Neural cell (in vitro differentiated cells): ENCODE measurements around the gene DCAF6. TPM values are rescaled to one million over a fixed set of nuclear protein-coding genes. Genes with fewer than 3 reads are reported as not detected.

Experiments
- H2AFZ ChIP-seq: fragments of 200-600, 300-800 bp; sonication (generic), shearing (Covaris generic); 2 replicates; pipeline ENCODE4 v1.6.0; 2014; ENCODE audit warnings: low read depth, mild to moderate bottlenecking, antibody characterized with exemption, low read length, moderate library complexity
- H3F3A ChIP-seq: fragments of 200-600 bp; shearing (Covaris generic); 2 replicates; pipeline ENCODE4 v1.6.1; 2016; ENCODE audit warnings: mild to moderate bottlenecking, moderate library complexity, mixed read lengths, antibody characterized with exemption, low read length; ENCODE audit not compliant: insufficient read depth, poor library complexity, severe bottlenecking
- H3K27ac ChIP-seq: fragments of 200-600, 300-800 bp; sonication (generic), shearing (Covaris generic); 2 replicates; pipeline ENCODE4 v1.5.1; 2014; ENCODE audit warnings: mild to moderate bottlenecking, low read length, moderate library complexity
- H3K27me3 ChIP-seq: fragments of 300-800, 200-600 bp; sonication (generic), shearing (Covaris generic); 2 replicates; pipeline ENCODE4 v1.6.0; 2014; ENCODE audit warnings: mild to moderate bottlenecking, low read depth, low read length, moderate library complexity; ENCODE audit not compliant: insufficient read depth
- H3K36me3 ChIP-seq: fragments of 300-800, 200-600 bp; sonication (generic), shearing (Covaris generic); 2 replicates; pipeline ENCODE4 v1.5.1; 2014; ENCODE audit warnings: mild to moderate bottlenecking, antibody characterized with exemption, low read length, moderate library complexity; ENCODE audit not compliant: insufficient read depth
- H3K4me2 ChIP-seq: fragments of 300-800, 200-600 bp; sonication (generic), shearing (Covaris generic); 2 replicates; pipeline ENCODE4 v1.6.0; 2014; ENCODE audit warnings: mild to moderate bottlenecking, low read length
- H3K4me3 ChIP-seq: fragments of 300-800, 200-600 bp; sonication (generic), shearing (Covaris generic); 2 replicates; pipeline ENCODE4 v1.5.1; 2014; ENCODE audit warnings: mild to moderate bottlenecking, low read length, moderate library complexity
- H3K79me2 ChIP-seq: fragments of 200-600 bp; shearing (Covaris generic); replicated peaks from 2 replicates; pipeline ENCODE4 v1.6.0; 2014; ENCODE audit warnings: mild to moderate bottlenecking, low read length, moderate library complexity; ENCODE audit not compliant: insufficient read depth
- H3K9ac ChIP-seq: fragments of 300-800, 200-600 bp; sonication (generic), shearing (Covaris generic); 2 replicates; pipeline ENCODE4 v1.6.1; 2016; ENCODE audit warnings: mild to moderate bottlenecking, low read length, mixed read lengths
- H3K9me2 ChIP-seq: fragments of 200-600 bp; shearing (Covaris generic); 2 replicates; pipeline ENCODE4 v1.6.1; 2016; ENCODE audit warnings: mild to moderate bottlenecking, low read length, mixed read lengths; ENCODE audit not compliant: insufficient read depth
- H3K9me3 ChIP-seq: fragments of 200-600, 300-800 bp; sonication (generic), shearing (Covaris generic); 2 replicates; pipeline ENCODE4 v1.6.1; 2016; ENCODE audit warnings: mild to moderate bottlenecking, mixed run types, low read length, moderate library complexity, mixed read lengths
- H4K20me1 ChIP-seq: fragments of 200-600 bp; shearing (Covaris generic); 2 replicates; pipeline ENCODE4 v1.6.1; 2016; ENCODE audit warnings: mild to moderate bottlenecking, mixed run types; ENCODE audit not compliant: insufficient read depth
- EP300 ChIP-seq: fragments of 450-650 bp; conservative IDR thresholded peaks from 2 replicates; pipeline ENCODE4 v1.6.1; 2014; ENCODE audit warnings: antibody characterized with exemption, mild to moderate bottlenecking, moderate library complexity; ENCODE audit not compliant: poor library complexity, severe bottlenecking
- EZH2 ChIP-seq: fragments of 200-600, 300-800 bp; shearing (Covaris generic), sonication (generic); IDR thresholded peaks from 2 replicates; pipeline ENCODE4 v1.6.1; 2014; ENCODE audit warnings: antibody characterized with exemption, low read length, borderline replicate concordance, mild to moderate bottlenecking; ENCODE audit not compliant: insufficient read depth, poor library complexity, severe bottlenecking
- MXI1 ChIP-seq: fragments of 450-650 bp; conservative IDR thresholded peaks from 2 replicates; pipeline ENCODE4 v1.6.1; 2014; ENCODE audit warnings: antibody characterized with exemption, mild to moderate bottlenecking; ENCODE audit not compliant: poor library complexity, severe bottlenecking
- POLR2AphosphoS5 ChIP-seq: IDR thresholded peaks from 2 replicates; pipeline ENCODE4 v1.6.1; 2012
- RAD21 ChIP-seq: fragments of 450-650 bp; conservative IDR thresholded peaks from 2 replicates; pipeline ENCODE4 v1.6.1; 2014; ENCODE audit warnings: antibody characterized with exemption, mild to moderate bottlenecking, moderate library complexity
- SMC3 ChIP-seq: fragments of 450-650 bp; conservative IDR thresholded peaks from 2 replicates; pipeline ENCODE4 v1.6.1; 2014; ENCODE audit warnings: antibody characterized with exemption, mild to moderate bottlenecking, moderate library complexity; ENCODE audit not compliant: poor library complexity
- TAF1 ChIP-seq: IDR thresholded peaks from 2 replicates; pipeline ENCODE4 v1.6.1; 2012; ENCODE audit warnings: low read depth
- polyA plus RNA-seq: library from polyadenylated mRNA; depleted of rRNA; stranded (reverse); fragments of >200 nt; gene quantifications from 2 replicates; pipeline ENCODE4 v1.2.3, GENCODE V29; 2014
- TF ChIP-seq, protein P1 (sequence below): fragments of 450-650 bp; IDR thresholded peaks from 2 replicates; pipeline ENCODE4 v1.5.1; 2014; ENCODE audit warnings: antibody characterized with exemption, mild to moderate bottlenecking, moderate library complexity; ENCODE audit not compliant: poor library complexity, severe bottlenecking
- TF ChIP-seq, protein P2 (sequence below): IDR thresholded peaks from 2 replicates; pipeline ENCODE4 v1.6.1; 2012; ENCODE audit warnings: borderline replicate concordance

DCAF6 gene
- polyA plus RNA-seq, 1 donor from 2014 or later = 44.8 TPM

DNA sequence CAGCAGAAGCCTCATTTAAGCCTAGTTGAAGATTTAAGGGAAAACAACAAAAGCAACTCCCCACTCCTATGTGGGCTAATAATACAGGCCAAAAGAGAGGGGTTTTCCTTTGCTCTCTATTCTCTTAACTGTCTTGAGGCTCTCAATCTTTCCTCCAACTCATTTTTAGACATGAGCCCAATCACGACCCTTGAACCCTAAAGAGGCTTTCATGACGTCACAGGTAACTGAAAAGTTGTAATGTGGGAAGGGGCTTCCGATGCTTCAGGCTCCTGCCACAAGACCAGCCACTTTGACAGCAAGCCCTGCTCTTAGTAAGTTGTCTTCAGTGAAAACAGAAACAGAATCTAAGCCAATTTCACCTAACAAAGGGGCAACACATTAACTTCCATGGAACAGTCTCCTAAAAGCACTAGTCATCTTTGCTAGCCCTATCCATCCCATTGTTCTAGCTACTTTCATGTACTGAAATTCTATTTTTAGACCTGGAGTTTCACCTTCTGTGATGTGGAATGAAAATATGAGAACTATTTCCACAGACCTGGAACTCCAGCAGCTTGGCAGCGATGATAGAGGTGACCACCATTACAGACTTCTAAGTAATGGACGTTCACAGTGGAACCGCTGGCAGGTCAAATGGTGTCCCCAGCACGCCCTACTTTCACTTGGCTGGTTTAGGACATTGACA, 164.0 kb downstream of the DCAF6 start:
- Histone ChIP-seq H3K27me3 (no peaks in the 10 kb centered on the region), H2AFZ (no peak overlapping the region), H4K20me1 (no peaks in the 10 kb centered on the region), H3F3A (no peaks in the 10 kb centered on the region), H3K36me3 (peaks cover 10% of the 10 kb centered on the region), H3K27ac (no peak overlapping the region), H3K4me2 (no peak overlapping the region), H3K9ac (no peak overlapping the region), H3K4me3 (no peak overlapping the region), H3K9me3 (no peaks in the 10 kb centered on the region), H3K9me2 (no peaks in the 10 kb centered on the region), H3K79me2 (no peaks in the 10 kb centered on the region)
- TF ChIP-seq MXI1 = no peak
- no peak for TF ChIP-seq EZH2
- no peak for TF ChIP-seq RAD21
- TF ChIP-seq EP300 = no peak
- TF ChIP-seq, protein P1, sequence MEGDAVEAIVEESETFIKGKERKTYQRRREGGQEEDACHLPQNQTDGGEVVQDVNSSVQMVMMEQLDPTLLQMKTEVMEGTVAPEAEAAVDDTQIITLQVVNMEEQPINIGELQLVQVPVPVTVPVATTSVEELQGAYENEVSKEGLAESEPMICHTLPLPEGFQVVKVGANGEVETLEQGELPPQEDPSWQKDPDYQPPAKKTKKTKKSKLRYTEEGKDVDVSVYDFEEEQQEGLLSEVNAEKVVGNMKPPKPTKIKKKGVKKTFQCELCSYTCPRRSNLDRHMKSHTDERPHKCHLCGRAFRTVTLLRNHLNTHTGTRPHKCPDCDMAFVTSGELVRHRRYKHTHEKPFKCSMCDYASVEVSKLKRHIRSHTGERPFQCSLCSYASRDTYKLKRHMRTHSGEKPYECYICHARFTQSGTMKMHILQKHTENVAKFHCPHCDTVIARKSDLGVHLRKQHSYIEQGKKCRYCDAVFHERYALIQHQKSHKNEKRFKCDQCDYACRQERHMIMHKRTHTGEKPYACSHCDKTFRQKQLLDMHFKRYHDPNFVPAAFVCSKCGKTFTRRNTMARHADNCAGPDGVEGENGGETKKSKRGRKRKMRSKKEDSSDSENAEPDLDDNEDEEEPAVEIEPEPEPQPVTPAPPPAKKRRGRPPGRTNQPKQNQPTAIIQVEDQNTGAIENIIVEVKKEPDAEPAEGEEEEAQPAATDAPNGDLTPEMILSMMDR = no peak
- no peak for TF ChIP-seq TAF1
- no peak for TF ChIP-seq SMC3

DNA sequence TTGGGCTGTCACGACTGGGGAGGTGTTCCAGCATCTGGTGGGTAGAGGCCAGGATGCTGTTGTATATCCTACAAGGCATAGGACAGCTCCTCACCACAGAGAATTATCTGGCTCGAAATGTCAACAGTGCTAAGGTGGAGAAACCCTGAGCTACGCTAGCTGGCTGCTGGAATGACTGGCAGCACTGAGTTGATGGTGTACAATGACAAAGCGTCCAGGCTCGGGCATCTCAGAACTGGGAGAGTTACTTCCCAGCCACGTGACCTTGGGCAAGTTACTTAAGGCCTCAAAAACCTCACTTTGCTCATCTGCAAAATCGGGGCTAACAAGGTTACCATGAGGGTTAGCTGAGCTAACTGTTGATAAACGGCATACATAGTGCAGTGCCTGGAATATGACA, 164.9 kb downstream of the DCAF6 start:
- no peaks in the 10 kb centered on the region for H3K9me3 ChIP-seq
- no peaks in the 10 kb centered on the region for H4K20me1 ChIP-seq
- no peak overlapping the region for H2AFZ ChIP-seq
- H3F3A ChIP-seq = no peaks in the 10 kb centered on the region
- H3K79me2 ChIP-seq = no peaks in the 10 kb centered on the region
- peaks cover 10% of the 10 kb centered on the region for H3K36me3 ChIP-seq
- H3K9me2 ChIP-seq = no peaks in the 10 kb centered on the region
- H3K27me3 ChIP-seq = no peaks in the 10 kb centered on the region
- no peak overlapping the region for H3K4me2 ChIP-seq
- H3K9ac ChIP-seq = no peak overlapping the region
- TF ChIP-seq SMC3 = no peak
- TF ChIP-seq RAD21 = no peak
- TF ChIP-seq EZH2 = no peak
- TF ChIP-seq, protein P1 = no peak
- TF ChIP-seq, protein P2, sequence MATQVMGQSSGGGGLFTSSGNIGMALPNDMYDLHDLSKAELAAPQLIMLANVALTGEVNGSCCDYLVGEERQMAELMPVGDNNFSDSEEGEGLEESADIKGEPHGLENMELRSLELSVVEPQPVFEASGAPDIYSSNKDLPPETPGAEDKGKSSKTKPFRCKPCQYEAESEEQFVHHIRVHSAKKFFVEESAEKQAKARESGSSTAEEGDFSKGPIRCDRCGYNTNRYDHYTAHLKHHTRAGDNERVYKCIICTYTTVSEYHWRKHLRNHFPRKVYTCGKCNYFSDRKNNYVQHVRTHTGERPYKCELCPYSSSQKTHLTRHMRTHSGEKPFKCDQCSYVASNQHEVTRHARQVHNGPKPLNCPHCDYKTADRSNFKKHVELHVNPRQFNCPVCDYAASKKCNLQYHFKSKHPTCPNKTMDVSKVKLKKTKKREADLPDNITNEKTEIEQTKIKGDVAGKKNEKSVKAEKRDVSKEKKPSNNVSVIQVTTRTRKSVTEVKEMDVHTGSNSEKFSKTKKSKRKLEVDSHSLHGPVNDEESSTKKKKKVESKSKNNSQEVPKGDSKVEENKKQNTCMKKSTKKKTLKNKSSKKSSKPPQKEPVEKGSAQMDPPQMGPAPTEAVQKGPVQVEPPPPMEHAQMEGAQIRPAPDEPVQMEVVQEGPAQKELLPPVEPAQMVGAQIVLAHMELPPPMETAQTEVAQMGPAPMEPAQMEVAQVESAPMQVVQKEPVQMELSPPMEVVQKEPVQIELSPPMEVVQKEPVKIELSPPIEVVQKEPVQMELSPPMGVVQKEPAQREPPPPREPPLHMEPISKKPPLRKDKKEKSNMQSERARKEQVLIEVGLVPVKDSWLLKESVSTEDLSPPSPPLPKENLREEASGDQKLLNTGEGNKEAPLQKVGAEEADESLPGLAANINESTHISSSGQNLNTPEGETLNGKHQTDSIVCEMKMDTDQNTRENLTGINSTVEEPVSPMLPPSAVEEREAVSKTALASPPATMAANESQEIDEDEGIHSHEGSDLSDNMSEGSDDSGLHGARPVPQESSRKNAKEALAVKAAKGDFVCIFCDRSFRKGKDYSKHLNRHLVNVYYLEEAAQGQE = no peak
- no peak for TF ChIP-seq MXI1
- no peak for TF ChIP-seq POLR2AphosphoS5
- no peak for TF ChIP-seq EP300
- no peak overlapping the region for H3K4me3 ChIP-seq
- H3K27ac ChIP-seq = no peak overlapping the region
